CD14-positive monocyte (primary cell): Measurements from ENCODE around the gene KCNMA1. TPM values are rescaled to one million over a fixed set of nuclear protein-coding genes. Genes with fewer than 3 reads are reported as not detected.

Experiments
- DNase-seq, 3 donors: peaks; one replicate each; pipeline ENCODE4 v3.0.0-alpha.2; 2011 to 2022
- H2AFZ ChIP-seq: 2 replicates; pipeline ENCODE4 v1.6.0; 2012; ENCODE audit warnings: mild to moderate bottlenecking, low read depth, low read length, inconsistent platforms; ENCODE audit not compliant: insufficient read depth, poor library complexity, severe bottlenecking
- H3K27ac ChIP-seq, 2 donors: 1 replicate in 1 of 2; 2 replicates in 1 of 2; pipeline ENCODE4 v1.5.1; 2012 to 2013; ENCODE audit warnings: low read length in 2 of 2, control low read depth in 1 of 2, inconsistent platforms in 1 of 2, low read depth in 1 of 2, mild to moderate bottlenecking in 1 of 2
- H3K27me3 ChIP-seq, 2 donors: one replicate each; pipeline versions ENCODE4 v1.6.0 to v1.6.1; 2011 to 2013; ENCODE audit warnings: low read length in 2 of 2; ENCODE audit not compliant: control insufficient read depth in 2 of 2, insufficient read depth in 2 of 2
- H3K36me3 ChIP-seq, 2 donors: replicated peaks in 1 of 2; 1 replicate in 1 of 2; 2 replicates in 1 of 2; pipeline versions ENCODE4 v1.5.1 to v1.6.1; 2012 to 2013; ENCODE audit warnings: low read length in 2 of 2, control low read depth in 1 of 2, inconsistent platforms in 1 of 2, mild to moderate bottlenecking in 1 of 2; ENCODE audit not compliant: insufficient read depth in 2 of 2, control insufficient read depth in 1 of 2
- H3K4me1 ChIP-seq, 2 donors: 1 replicate in 1 of 2; 2 replicates in 1 of 2; pipeline versions ENCODE4 v1.5.1 to v1.6.1; 2012 to 2013; ENCODE audit warnings: low read length in 2 of 2, control low read depth in 1 of 2, inconsistent platforms in 1 of 2, mild to moderate bottlenecking in 1 of 2, moderate library complexity in 1 of 2; ENCODE audit not compliant: insufficient read depth in 2 of 2, control insufficient read depth in 1 of 2
- H3K4me2 ChIP-seq: replicated peaks from 2 replicates; pipeline ENCODE3; 2012; ENCODE audit warnings: low read length, moderate library complexity, mild to moderate bottlenecking; ENCODE audit not compliant: poor library complexity, severe bottlenecking; ENCODE audit errors: extremely low read depth
- H3K4me3 ChIP-seq, 3 experiments: fragments of 200-600 bp in 1 of 3; sonication (generic) in 1 of 3; replicated peaks in 1 of 3; 1 replicate in 2 of 3; 2 replicates in 1 of 3; pipeline ENCODE4 v1.5.1; 2011 to 2013; ENCODE audit warnings: low read length in 3 of 3, mild to moderate bottlenecking in 3 of 3, control low read depth in 2 of 3, low read depth in 2 of 3, inconsistent platforms in 1 of 3, moderate library complexity in 1 of 3
- H3K79me2 ChIP-seq: 2 replicates; pipeline ENCODE4 v1.6.0; 2012; ENCODE audit warnings: mild to moderate bottlenecking, control low read depth, inconsistent platforms, low read length, moderate library complexity; ENCODE audit not compliant: insufficient read depth
- H3K9ac ChIP-seq: 2 replicates; pipeline ENCODE4 v1.6.0; 2017; ENCODE audit warnings: low read length, mild to moderate bottlenecking; ENCODE audit not compliant: insufficient read depth, poor library complexity, severe bottlenecking
- H3K9me3 ChIP-seq, 2 donors: replicated peaks in 1 of 2; 1 replicate in 1 of 2; 2 replicates in 1 of 2; pipeline versions ENCODE4 v1.5.1 to v1.6.1; 2012 to 2013; ENCODE audit warnings: low read length in 2 of 2, control low read depth in 1 of 2; ENCODE audit not compliant: control insufficient read depth in 1 of 2, insufficient read depth in 1 of 2
- H4K20me1 ChIP-seq: 2 replicates; pipeline ENCODE4 v1.6.0; 2012; ENCODE audit warnings: mild to moderate bottlenecking, low read length, control low read depth, moderate library complexity; ENCODE audit not compliant: insufficient read depth
- H3K27ac Mint-ChIP-seq, 7 donors: one replicate each; pipeline ENCODE4 v1.8.0; 2020; ENCODE audit warnings: mild to moderate bottlenecking in 7 of 7, mixed read lengths in 7 of 7, moderate library complexity in 6 of 7, inconsistent platforms in 2 of 7
- H3K27me3 Mint-ChIP-seq, 3 donors: one replicate each; pipeline ENCODE4 v1.8.0; 2021 to 2022; ENCODE audit warnings: low read depth in 3 of 3, mild to moderate bottlenecking in 3 of 3, mixed read lengths in 3 of 3, moderate library complexity in 3 of 3, inconsistent platforms in 1 of 3
- H3K36me3 Mint-ChIP-seq, 2 donors: one replicate each; pipeline ENCODE4 v1.8.0; 2020; ENCODE audit warnings: mixed read lengths in 2 of 2, inconsistent platforms in 1 of 2, mild to moderate bottlenecking in 1 of 2
- H3K4me1 Mint-ChIP-seq: one replicate; pipeline ENCODE4 v1.8.0; 2020; ENCODE audit warnings: mild to moderate bottlenecking, mixed read lengths
- H3K4me3 Mint-ChIP-seq, 2 donors: one replicate each; pipeline ENCODE4 v1.8.0; 2020; ENCODE audit warnings: mild to moderate bottlenecking in 2 of 2, mixed read lengths in 2 of 2, moderate library complexity in 1 of 2
- H3K9me3 Mint-ChIP-seq, 7 donors: one replicate each; pipeline ENCODE4 v1.8.0; 2020 to 2022; ENCODE audit warnings: mixed read lengths in 7 of 7, mild to moderate bottlenecking in 6 of 7, moderate library complexity in 6 of 7, inconsistent platforms in 2 of 7
- WGBS: methylation state at CpG from one replicate; pipeline ENCODE4 v1.1.5; 2013; ENCODE audit warnings: missing lambda C conversion rate; ENCODE audit not compliant: insufficient coverage; 5-methylcytosine and 5-hydroxymethylcytosine counted together
- intact Hi-C, 2 donors: fragments of 100-400 bp; cut with micrococcal nuclease; formaldehyde crosslinking; loops; one replicate each; pipeline versions ENCODE4 v1.15.0 to v1.15.1; 2023
- polyA plus RNA-seq, 3 donors: library from polyadenylated mRNA; depleted of rRNA in 1 of 3; unstranded in 2 of 3; stranded (reverse) in 1 of 3; fragments of 300-500 nt in 2 of 3; fragments of >200 nt in 1 of 3; fragmentation: Illumina TruSeq in 2 of 3; gene quantifications; 1 replicate in 2 of 3; 2 replicates in 1 of 3; pipeline ENCODE4 v1.2.3, GENCODE V29; 2012 to 2021
- TF ChIP-seq, protein P1 (sequence below): fragments of 200-600 bp; IDR thresholded peaks from one replicate; pipeline ENCODE4 v1.8.0; 2022; ENCODE audit warnings: antibody characterized with exemption, mild to moderate bottlenecking

The KCNMA1 gene
- polyA plus RNA-seq, 3 donors: 0.11 to 1.0 TPM; not detected in 1

DNA sequence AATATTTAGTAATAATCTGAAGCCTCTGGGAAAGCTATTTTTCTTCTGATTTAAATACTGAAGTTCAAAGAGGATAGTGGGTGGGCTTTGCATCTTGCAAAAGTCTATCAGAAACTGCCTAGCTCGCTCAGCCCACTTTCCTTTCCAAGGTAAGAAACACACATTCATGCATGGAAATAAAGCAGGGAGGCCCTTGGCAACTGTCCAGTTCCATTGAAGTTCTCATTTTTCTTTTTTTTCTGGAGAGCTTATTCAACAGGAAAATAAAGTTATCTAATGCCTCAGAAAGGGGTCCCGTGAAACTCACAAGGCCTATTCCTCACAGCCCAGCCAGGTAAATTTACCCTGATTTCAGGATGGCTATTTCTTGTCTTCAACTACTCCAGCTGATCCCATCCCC lies 654.9 kb downstream of the KCNMA1 start:
- Histone ChIP-seq H3K4me3 (no peak overlapping the region), H3K27me3 (peaks cover 3 to 5% of the 10 kb centered on the region in 2 donors), H3K36me3 (no peaks in the 10 kb centered on the region), H3K9me3 (no peaks in the 10 kb centered on the region), H3K79me2 (no peaks in the 10 kb centered on the region), H3K27ac (no peak overlapping the region), H4K20me1 (no peaks in the 10 kb centered on the region), H2AFZ (no peak overlapping the region), H3K4me1 (no peaks in the 10 kb centered on the region), H3K9ac (no peak overlapping the region), H3K4me2 (no peak overlapping the region)
- DNase-seq: no peak
- WGBS: no CpG with 5 or more reads among the region's 2 CpGs
- Mint-ChIP-seq H3K4me1 (peaks cover 7% of the 10 kb centered on the region), H3K9me3 (no peaks in the 10 kb centered on the region), H3K4me3 (no peak overlapping the region), H3K27ac (no peak overlapping the region), H3K36me3 (no peaks in the 10 kb centered on the region), H3K27me3 (peaks cover 8 to 10% (median 9%) of the 10 kb centered on the region in 3 donors)
- intact Hi-C loops: no loop called here
- TF ChIP-seq, protein P1, sequence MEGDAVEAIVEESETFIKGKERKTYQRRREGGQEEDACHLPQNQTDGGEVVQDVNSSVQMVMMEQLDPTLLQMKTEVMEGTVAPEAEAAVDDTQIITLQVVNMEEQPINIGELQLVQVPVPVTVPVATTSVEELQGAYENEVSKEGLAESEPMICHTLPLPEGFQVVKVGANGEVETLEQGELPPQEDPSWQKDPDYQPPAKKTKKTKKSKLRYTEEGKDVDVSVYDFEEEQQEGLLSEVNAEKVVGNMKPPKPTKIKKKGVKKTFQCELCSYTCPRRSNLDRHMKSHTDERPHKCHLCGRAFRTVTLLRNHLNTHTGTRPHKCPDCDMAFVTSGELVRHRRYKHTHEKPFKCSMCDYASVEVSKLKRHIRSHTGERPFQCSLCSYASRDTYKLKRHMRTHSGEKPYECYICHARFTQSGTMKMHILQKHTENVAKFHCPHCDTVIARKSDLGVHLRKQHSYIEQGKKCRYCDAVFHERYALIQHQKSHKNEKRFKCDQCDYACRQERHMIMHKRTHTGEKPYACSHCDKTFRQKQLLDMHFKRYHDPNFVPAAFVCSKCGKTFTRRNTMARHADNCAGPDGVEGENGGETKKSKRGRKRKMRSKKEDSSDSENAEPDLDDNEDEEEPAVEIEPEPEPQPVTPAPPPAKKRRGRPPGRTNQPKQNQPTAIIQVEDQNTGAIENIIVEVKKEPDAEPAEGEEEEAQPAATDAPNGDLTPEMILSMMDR: no peak

DNA sequence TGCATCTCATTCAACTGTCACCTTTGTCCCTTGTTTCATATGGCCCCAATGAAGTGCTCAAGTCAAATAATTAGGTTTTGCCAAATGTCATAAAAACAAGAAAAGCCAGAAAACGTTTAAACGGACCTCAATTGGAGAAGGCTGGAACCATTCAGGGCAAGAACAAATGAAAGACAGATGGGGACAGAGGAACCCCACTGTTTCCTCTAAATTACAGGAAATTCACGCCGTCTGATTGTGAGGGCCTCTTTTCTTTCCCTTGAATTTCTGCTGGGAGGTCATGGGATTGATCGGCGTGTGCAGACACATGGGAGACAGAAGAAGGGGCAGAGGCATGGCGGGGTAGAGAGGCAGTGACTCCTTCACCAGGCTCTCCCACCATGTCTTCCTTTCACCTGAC lies 656.4 kb downstream of the KCNMA1 start:
- no peaks in the 10 kb centered on the region for H3K4me1 ChIP-seq
- H3K4me3 ChIP-seq: no peak overlapping the region
- 86% methylated on average over 2 of the region's 7 CpGs for WGBS
- H3K27me3 ChIP-seq: peaks cover under 1 to 3% of the 10 kb centered on the region in 2 donors
- H3K9me3 Mint-ChIP-seq: no peaks in the 10 kb centered on the region
- intact Hi-C loops: no loop called here
- TF ChIP-seq, protein P1: no peak
- no peaks in the 10 kb centered on the region for H4K20me1 ChIP-seq
- no peak overlapping the region for H3K4me2 ChIP-seq
- H3K36me3 ChIP-seq: no peaks in the 10 kb centered on the region
- H3K36me3 Mint-ChIP-seq: no peaks in the 10 kb centered on the region
- H2AFZ ChIP-seq: no peak overlapping the region
- H3K4me3 Mint-ChIP-seq: no peak overlapping the region
- no peak overlapping the region for H3K9ac ChIP-seq
- no peak for DNase-seq
- peaks cover 7% of the 10 kb centered on the region for H3K4me1 Mint-ChIP-seq
- no peaks in the 10 kb centered on the region for H3K9me3 ChIP-seq
- H3K27ac Mint-ChIP-seq: no peak overlapping the region
- no peaks in the 10 kb centered on the region for H3K79me2 ChIP-seq
- H3K27me3 Mint-ChIP-seq: peaks cover 3 to 7% (median 4%) of the 10 kb centered on the region in 3 donors
- no peak overlapping the region for H3K27ac ChIP-seq
